ENCODE measurements around the gene PREP. TPM values are rescaled to one million over a fixed set of nuclear protein-coding genes. Genes with fewer than 3 reads are reported as not detected.
A peak's percentile ranks its signal among the peaks of the same experiment; 100 is the strongest.

Gene PREP
- total RNA-seq, 1 experiment from 2014 or later = 51.6 TPM

GRCh38 chr6:105322499-105323225, 80.2 kb downstream of the PREP start:
- in situ Hi-C loops (cut with HindIII; ENCODE audit: low pct_unique_long_range_greater_than_20kb, low sequenced_read_pairs) = no loop called here

GRCh38 chr6:105321728-105322127, 81.2 kb downstream of the PREP start:
- no peak for DNase-seq (ENCODE audit: low read depth, low spot score)
- in situ Hi-C loops (cut with HindIII; ENCODE audit: low pct_unique_long_range_greater_than_20kb, low sequenced_read_pairs) = no loop called here

More at GRCh38 chr6:105322499-105323225, 80.2 kb downstream of the PREP start:
- DNase-seq (ENCODE audit: low read depth, low spot score) = peak; percentile 77

- DNase-seq (ENCODE audit: low read depth, low spot score) = no peak
- in situ Hi-C loops (cut with HindIII; ENCODE audit: low pct_unique_long_range_greater_than_20kb, low sequenced_read_pairs) = no loop called here
Observed at GRCh38 chr6:105321207-105321606, 81.7 kb downstream of the PREP start.

- in situ Hi-C loops (cut with HindIII; ENCODE audit: low pct_unique_long_range_greater_than_20kb, low sequenced_read_pairs) = no loop called here
- DNase-seq (ENCODE audit: low read depth, low spot score) = no peak
Observed at GRCh38 chr6:105320765-105321164, 82.1 kb downstream of the PREP start.

- DNase-seq (ENCODE audit: low read depth, low spot score) = no peak
- in situ Hi-C loops (cut with HindIII; ENCODE audit: low pct_unique_long_range_greater_than_20kb, low sequenced_read_pairs) = no loop called here
Observed at GRCh38 chr6:105320271-105320670, 82.6 kb downstream of the PREP start.

GRCh38 chr6:105319331-105319730, 83.6 kb downstream of the PREP start:
- in situ Hi-C loops (cut with HindIII; ENCODE audit: low pct_unique_long_range_greater_than_20kb, low sequenced_read_pairs) = no loop called here
- DNase-seq (ENCODE audit: low read depth, low spot score) = peak; percentile 47

GRCh38 chr6:105318660-105319059, 84.2 kb downstream of the PREP start:
- DNase-seq (ENCODE audit: low read depth, low spot score) = no peak
- in situ Hi-C loops (cut with HindIII; ENCODE audit: low pct_unique_long_range_greater_than_20kb, low sequenced_read_pairs) = no loop called here

- in situ Hi-C loops (cut with HindIII; ENCODE audit: low pct_unique_long_range_greater_than_20kb, low sequenced_read_pairs) = no loop called here
- peak; percentile 43 for DNase-seq (ENCODE audit: low read depth, low spot score)
Observed at GRCh38 chr6:105317607-105318533, 85.0 kb downstream of the PREP start.

GRCh38 chr6:105313211-105313610, 89.7 kb downstream of the PREP start:
- in situ Hi-C loops (cut with HindIII; ENCODE audit: low pct_unique_long_range_greater_than_20kb, low sequenced_read_pairs) = no loop called here
- no peak for DNase-seq (ENCODE audit: low read depth, low spot score)

GRCh38 chr6:105310947-105311346, 91.9 kb downstream of the PREP start:
- in situ Hi-C loops (cut with HindIII; ENCODE audit: low pct_unique_long_range_greater_than_20kb, low sequenced_read_pairs) = no loop called here
- DNase-seq (ENCODE audit: low read depth, low spot score) = no peak

GRCh38 chr6:105310371-105310770, 92.5 kb downstream of the PREP start:
- in situ Hi-C loops (cut with HindIII; ENCODE audit: low pct_unique_long_range_greater_than_20kb, low sequenced_read_pairs) = no loop called here
- no peak for DNase-seq (ENCODE audit: low read depth, low spot score)

GRCh38 chr6:105308840-105309239, 94.0 kb downstream of the PREP start:
- in situ Hi-C loops (cut with HindIII; ENCODE audit: low pct_unique_long_range_greater_than_20kb, low sequenced_read_pairs) = no loop called here
- DNase-seq (ENCODE audit: low read depth, low spot score) = no peak

- no peak for DNase-seq (ENCODE audit: low read depth, low spot score)
- in situ Hi-C loops (cut with HindIII; ENCODE audit: low pct_unique_long_range_greater_than_20kb, low sequenced_read_pairs) = no loop called here
Observed at GRCh38 chr6:105305521-105305920, 97.4 kb downstream of the PREP start.

- in situ Hi-C loops (cut with HindIII; ENCODE audit: low pct_unique_long_range_greater_than_20kb, low sequenced_read_pairs) = no loop called here
- DNase-seq (ENCODE audit: low read depth, low spot score) = no peak
Observed at GRCh38 chr6:105304825-105305224, 98.1 kb downstream of the PREP start.

GRCh38 chr6:105304366-105304765, 98.5 kb downstream of the PREP start:
- in situ Hi-C loops (cut with HindIII; ENCODE audit: low pct_unique_long_range_greater_than_20kb, low sequenced_read_pairs) = no loop called here
- DNase-seq (ENCODE audit: low read depth, low spot score) = no peak

GRCh38 chr6:105302617-105303128, 100.2 kb downstream of the PREP start:
- DNase-seq (ENCODE audit: low read depth, low spot score) = no peak
- in situ Hi-C loops (cut with HindIII; ENCODE audit: low pct_unique_long_range_greater_than_20kb, low sequenced_read_pairs) = no loop called here

- no peak for DNase-seq (ENCODE audit: low read depth, low spot score)
- in situ Hi-C loops (cut with HindIII; ENCODE audit: low pct_unique_long_range_greater_than_20kb, low sequenced_read_pairs) = no loop called here
Observed at GRCh38 chr6:105301756-105302616, 100.9 kb downstream of the PREP start.

- in situ Hi-C loops (cut with HindIII; ENCODE audit: low pct_unique_long_range_greater_than_20kb, low sequenced_read_pairs) = no loop called here
- no peak for DNase-seq (ENCODE audit: low read depth, low spot score)
Observed at GRCh38 chr6:105301072-105301503, 101.8 kb downstream of the PREP start.

All from SK-MEL-5 (cell line).